Left lung (tissue), 10 donors: ENCODE measurements around the gene ANKRD52. TPM values are rescaled to one million over a fixed set of nuclear protein-coding genes. Genes with fewer than 3 reads are reported as not detected.

Experiments used
- ATAC-seq: fragments of 200-7000 bp; cut with Tn5 transposase; one replicate; pipeline ENCODE4 v1.9.1; 2020; ENCODE audit warnings: moderate library complexity
- DNase-seq, 4 donors: peaks; one replicate each; pipeline ENCODE4 v3.0.0-alpha.2; 2013 to 2020
- H3K27ac ChIP-seq, 2 donors: fragments of 200-600 bp; sonication (generic) in 1 of 2; one replicate each; pipeline versions ENCODE4 v1.5.0 to v1.8.0; 2020 to 2021
- H3K27me3 ChIP-seq, 2 donors: fragments of 200-600 bp; sonication (generic) in 1 of 2; one replicate each; pipeline versions ENCODE4 v1.5.0 to v1.8.0; 2020 to 2021
- H3K36me3 ChIP-seq, 2 donors: fragments of 200-600 bp; sonication (generic) in 1 of 2; one replicate each; pipeline versions ENCODE4 v1.5.0 to v1.8.0; 2020 to 2021
- H3K4me1 ChIP-seq, 2 donors: fragments of 200-600 bp; one replicate each; pipeline ENCODE4 v1.8.0; 2021
- H3K4me3 ChIP-seq, 2 donors: fragments of 200-600 bp; sonication (generic) in 1 of 2; one replicate each; pipeline versions ENCODE4 v1.5.0 to v1.8.0; 2020 to 2021; ENCODE audit warnings: mild to moderate bottlenecking in 1 of 2
- H3K9me3 ChIP-seq, 2 donors: fragments of 200-600 bp; sonication (generic) in 1 of 2; one replicate each; pipeline versions ENCODE4 v1.5.0 to v1.8.0; 2020 to 2021
- CTCF ChIP-seq, 2 donors: fragments of 200-600 bp; sonication (generic) in 1 of 2; IDR thresholded peaks; one replicate each; pipeline versions ENCODE4 v1.5.0 to v1.8.0; 2021; ENCODE audit warnings: antibody characterized with exemption in 2 of 2
- intact Hi-C, 2 donors: fragments of 100-400 bp; cut with DNase I; formaldehyde crosslinking; loops; one replicate each; pipeline versions ENCODE4 v1.11.2 to v1.14.2; 2022
- polyA plus RNA-seq, 6 donors: library from polyadenylated mRNA; unstranded; fragments of 120-200 nt; gene quantifications; one replicate each; pipeline ENCODE4 v1.2.1, GENCODE V29; 2013; ENCODE audit not compliant: insufficient read length in 6 of 6
- total RNA-seq, 2 donors: library from RNA; stranded (reverse); fragmentation: NEBNext Ultra II Directional; extraction: Animal tissue kit (Norgen Biotek cat#: 25700); gene quantifications; one replicate each; pipeline ENCODE4 v1.2.1, GENCODE V29; 2021
- donor health status: DM: no; HTN: yes; CAD: no.
- donor health status: DM: no; HTN: no; CAD: no.

ANKRD52 gene
- total and polyA plus RNA-seq, 8 donors = 24.6 to 40.1 (median 32.6) TPM

GRCh38 chr12:56236091-56236490 is 22.1 kb downstream of the ANKRD52 start:
- no peak for DNase-seq
- H3K36me3 ChIP-seq = peaks cover 0 to 41% of the 10 kb centered on the region in 2 donors
- intact Hi-C loops = no loop called here
- TF ChIP-seq CTCF (IDR thresholded peaks at IDR 0.05) = no peak
- no peaks in the 10 kb centered on the region for H3K4me1 ChIP-seq
- no peaks in the 10 kb centered on the region for H3K27me3 ChIP-seq
- H3K4me3 ChIP-seq = no peak overlapping the region
- no peaks in the 10 kb centered on the region for H3K9me3 ChIP-seq
- ATAC-seq = no peak
- H3K27ac ChIP-seq = no peak overlapping the region

GRCh38 chr12:56234746-56235436 is 23.3 kb downstream of the ANKRD52 start:
- intact Hi-C loops = no loop called here
- no peak overlapping the region for H3K27ac ChIP-seq
- H3K4me1 ChIP-seq = no peaks in the 10 kb centered on the region
- ATAC-seq = no peak
- no peak for DNase-seq
- H3K4me3 ChIP-seq = no peak overlapping the region
- H3K36me3 ChIP-seq = peaks cover 0 to 29% of the 10 kb centered on the region in 2 donors
- no peak for TF ChIP-seq CTCF (IDR thresholded peaks at IDR 0.05)
- no peaks in the 10 kb centered on the region for H3K9me3 ChIP-seq
- H3K27me3 ChIP-seq = no peaks in the 10 kb centered on the region

GRCh38 chr12:56231184-56231582 is 27.0 kb downstream of the ANKRD52 start:
- H3K9me3 ChIP-seq = no peaks in the 10 kb centered on the region
- peak in 1 of 4 donors; percentile 53 for DNase-seq
- no peak overlapping the region for H3K27ac ChIP-seq
- ATAC-seq = no peak
- intact Hi-C loops = no loop called here
- H3K27me3 ChIP-seq = no peaks in the 10 kb centered on the region
- peaks cover 0 to 15% of the 10 kb centered on the region in 2 donors for H3K36me3 ChIP-seq
- no peak for TF ChIP-seq CTCF (IDR thresholded peaks at IDR 0.05)
- no peaks in the 10 kb centered on the region for H3K4me1 ChIP-seq
- H3K4me3 ChIP-seq = no peak overlapping the region

GRCh38 chr12:56230432-56231183 is 27.6 kb downstream of the ANKRD52 start:
- intact Hi-C loops = no loop called here
- ATAC-seq = no peak
- peaks cover 0 to 13% of the 10 kb centered on the region in 2 donors for H3K36me3 ChIP-seq

More at GRCh38 chr12:56230432-56231183, 27.6 kb downstream of the ANKRD52 start:
- DNase-seq = no peak
- no peak for TF ChIP-seq CTCF (IDR thresholded peaks at IDR 0.05)
- Histone ChIP-seq H3K9me3 (no peaks in the 10 kb centered on the region), H3K4me3 (no peak overlapping the region), H3K27ac (no peak overlapping the region), H3K4me1 (no peaks in the 10 kb centered on the region), H3K27me3 (no peaks in the 10 kb centered on the region)
